Ectodermal cell (in vitro differentiated cells): ENCODE measurements around the gene GMDS.

Experiments used
- H3K27ac ChIP-seq: 2 replicates; pipeline ENCODE4 v1.7.0; 2013; ENCODE audit warnings: mild to moderate bottlenecking, low read depth, low read length; ENCODE audit not compliant: insufficient read depth, poor library complexity, severe bottlenecking
- H3K27me3 ChIP-seq: 2 replicates; pipeline ENCODE4 v1.7.0; 2013; ENCODE audit warnings: mild to moderate bottlenecking, low read length; ENCODE audit not compliant: insufficient read depth, control insufficient read depth, poor library complexity, severe bottlenecking
- H3K36me3 ChIP-seq: one replicate; pipeline ENCODE4 v1.7.0; 2013; ENCODE audit warnings: low read length; ENCODE audit not compliant: control insufficient read depth, insufficient read depth
- H3K4me1 ChIP-seq: one replicate; pipeline ENCODE4 v1.7.0; 2013; ENCODE audit warnings: low read length; ENCODE audit not compliant: control insufficient read depth, insufficient read depth
- H3K4me3 ChIP-seq: 2 replicates; pipeline ENCODE4 v1.7.0; 2013; ENCODE audit warnings: low read depth, low read length, control low read depth; ENCODE audit not compliant: insufficient read depth
- H3K9me3 ChIP-seq: 2 replicates; pipeline ENCODE4 v1.7.0; 2013; ENCODE audit warnings: mild to moderate bottlenecking, low read length, moderate library complexity; ENCODE audit not compliant: control insufficient read depth
- WGBS, 2 experiments: methylation state at CpG; one replicate each; pipeline ENCODE4 v1.1.7; 2013; ENCODE audit warnings: missing lambda C conversion rate in 2 of 2; 5-methylcytosine and 5-hydroxymethylcytosine counted together

Gene GMDS

DNA sequence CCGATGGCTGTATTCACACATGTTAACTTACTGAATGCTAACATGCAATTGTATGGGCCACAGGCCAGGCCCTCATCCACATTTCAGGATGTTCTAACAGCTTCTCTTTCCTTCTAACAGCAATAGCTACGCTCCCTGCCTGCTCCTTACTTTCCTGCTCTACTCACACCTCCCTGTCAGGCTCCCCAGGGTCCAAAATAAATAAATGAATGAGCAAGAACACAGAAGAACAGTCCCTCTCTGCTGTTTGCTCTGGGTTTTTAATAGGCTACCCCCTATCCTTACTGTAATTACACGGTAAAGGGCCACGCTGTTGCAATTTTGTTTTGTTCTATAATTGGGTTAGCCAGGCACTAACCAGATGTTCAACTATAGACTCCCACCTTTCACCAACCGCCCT is 135.6 kb downstream of the GMDS start:
- Histone ChIP-seq H3K27me3 (no peaks in the 10 kb centered on the region), H3K4me1 (no peaks in the 10 kb centered on the region), H3K36me3 (no peaks in the 10 kb centered on the region), H3K27ac (no peak overlapping the region), H3K4me3 (no peak overlapping the region), H3K9me3 (no peaks in the 10 kb centered on the region)
- 89 to 96% methylated on average over 5 of the region's 5 CpGs for WGBS, 2 experiments

DNA sequence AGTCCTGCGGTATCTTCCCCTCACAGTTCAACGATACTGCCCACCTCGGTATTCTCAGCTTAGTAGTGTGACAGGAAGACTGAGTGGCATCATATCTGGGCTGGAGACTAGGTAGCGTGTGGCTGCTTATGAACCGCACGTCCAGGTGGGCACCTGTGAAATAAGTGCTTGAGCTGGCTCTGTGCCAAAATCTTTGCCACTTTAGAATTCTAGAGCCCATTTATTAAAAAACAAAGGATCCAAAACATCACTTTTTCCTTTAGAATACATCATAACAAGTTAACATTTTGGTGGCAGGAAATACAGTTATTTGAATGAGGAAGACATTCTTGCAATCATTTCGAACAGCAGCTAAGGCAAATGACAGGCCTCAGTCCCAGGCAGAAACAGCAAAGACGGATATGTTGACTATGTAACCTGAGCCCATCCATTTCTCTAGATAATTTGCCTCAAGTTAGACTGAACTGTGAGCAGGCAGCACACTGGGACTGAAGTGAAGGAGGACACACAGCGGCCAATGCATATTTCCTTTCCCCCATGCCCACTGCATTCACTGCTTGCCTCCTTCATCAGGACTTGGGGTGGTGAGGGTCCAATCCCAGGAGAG is 136.6 kb downstream of the GMDS start:
- H3K9me3 ChIP-seq, result no peaks in the 10 kb centered on the region
- no peaks in the 10 kb centered on the region for H3K4me1 ChIP-seq
- H3K36me3 ChIP-seq, result no peaks in the 10 kb centered on the region
- 91 to 94% methylated on average over 9 of the region's 9 CpGs for WGBS, 2 experiments
- no peak overlapping the region for H3K27ac ChIP-seq
- no peak overlapping the region for H3K4me3 ChIP-seq
- H3K27me3 ChIP-seq, result no peaks in the 10 kb centered on the region

DNA sequence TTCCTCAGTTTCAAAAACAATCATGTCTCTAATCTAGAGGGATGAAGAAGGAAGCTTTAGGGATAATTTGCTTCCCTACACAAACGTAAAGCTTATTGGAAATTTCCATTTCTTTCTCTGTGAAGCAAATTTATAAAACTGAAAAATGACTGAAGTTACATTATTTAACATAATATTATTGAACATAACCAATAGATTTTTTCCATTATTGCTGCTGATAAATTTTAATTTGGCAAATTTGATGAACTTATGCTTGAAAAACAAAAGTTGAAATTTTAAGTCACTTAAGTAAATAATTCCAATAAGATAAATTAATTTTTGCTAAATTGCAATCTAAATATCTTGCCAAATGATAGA is 140.9 kb downstream of the GMDS start:
- Histone ChIP-seq H3K9me3 (no peaks in the 10 kb centered on the region), H3K4me3 (no peak overlapping the region), H3K36me3 (no peaks in the 10 kb centered on the region), H3K27me3 (no peaks in the 10 kb centered on the region), H3K27ac (no peak overlapping the region), H3K4me1 (no peaks in the 10 kb centered on the region)
- 83 to 100% methylated on average over 1 of the region's 1 CpG for WGBS, 2 experiments

DNA sequence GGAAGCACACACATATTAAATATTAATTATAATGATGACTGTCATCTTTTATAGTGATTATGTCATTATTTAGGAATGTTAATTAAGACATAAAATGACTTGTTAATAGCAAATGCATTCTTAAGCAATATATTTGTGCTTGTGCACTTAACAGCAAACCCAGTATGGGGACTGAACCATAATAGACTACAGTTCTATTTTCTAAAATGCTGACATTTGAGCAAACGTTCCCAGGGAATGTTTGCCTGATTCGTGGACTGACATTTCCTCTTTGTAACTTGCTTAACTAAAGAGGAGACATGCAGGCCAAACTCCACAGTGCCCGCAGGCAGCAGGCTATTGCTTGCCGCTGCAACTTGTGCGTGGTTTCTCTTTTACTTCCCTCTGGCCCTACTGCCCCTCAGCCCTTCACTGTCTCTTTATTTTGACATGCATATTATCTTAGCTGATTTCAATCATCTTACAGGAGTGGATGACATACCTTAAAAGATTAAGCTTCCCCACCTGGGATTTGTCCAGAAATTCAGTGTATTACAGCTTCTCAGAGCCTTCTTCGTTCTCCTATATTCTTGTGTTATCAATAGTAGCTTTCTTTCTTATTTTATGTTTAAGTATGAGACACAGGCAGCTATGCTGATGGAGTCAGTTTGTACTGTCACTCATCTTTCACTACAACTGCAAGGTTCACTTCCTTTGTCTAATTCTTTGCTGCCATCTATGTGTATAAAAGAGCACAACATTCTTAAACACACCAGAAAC is 141.5 kb downstream of the GMDS start:
- Histone ChIP-seq H3K4me3 (no peak overlapping the region), H3K27ac (no peak overlapping the region)
- WGBS, 2 experiments, result 78 to 84% methylated on average over 5 to 6 of the region's 6 CpGs

DNA sequence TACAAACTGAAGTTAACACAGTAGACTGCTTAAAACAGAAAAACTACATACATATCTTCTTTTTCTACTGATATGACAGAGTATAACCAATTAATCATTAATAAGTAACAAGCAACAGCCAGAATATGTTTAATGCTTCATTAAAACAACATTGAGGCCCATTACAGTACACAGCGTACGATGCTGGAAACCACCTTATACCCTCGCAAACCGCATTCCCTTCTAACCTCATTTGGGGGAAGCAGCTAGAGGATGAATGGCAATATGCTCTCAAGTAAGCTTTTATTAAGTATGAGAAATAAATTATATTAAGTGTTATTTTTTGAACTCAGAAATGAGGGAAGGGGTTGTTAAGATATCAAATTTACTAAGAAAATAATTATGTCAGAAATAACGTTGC is 142.4 kb downstream of the GMDS start:
- H3K9me3 ChIP-seq, result no peaks in the 10 kb centered on the region
- no peak overlapping the region for H3K4me3 ChIP-seq
- H3K27ac ChIP-seq, result no peak overlapping the region
- H3K36me3 ChIP-seq, result no peaks in the 10 kb centered on the region
- H3K27me3 ChIP-seq, result no peaks in the 10 kb centered on the region
- 92 to 95% methylated on average over 5 of the region's 5 CpGs for WGBS, 2 experiments
- H3K4me1 ChIP-seq, result no peaks in the 10 kb centered on the region

More for the DNA sequence above, 141.5 kb downstream of the GMDS start:
- H3K4me1 ChIP-seq, result no peaks in the 10 kb centered on the region
- H3K27me3 ChIP-seq, result no peaks in the 10 kb centered on the region
- no peaks in the 10 kb centered on the region for H3K9me3 ChIP-seq
- no peaks in the 10 kb centered on the region for H3K36me3 ChIP-seq

DNA sequence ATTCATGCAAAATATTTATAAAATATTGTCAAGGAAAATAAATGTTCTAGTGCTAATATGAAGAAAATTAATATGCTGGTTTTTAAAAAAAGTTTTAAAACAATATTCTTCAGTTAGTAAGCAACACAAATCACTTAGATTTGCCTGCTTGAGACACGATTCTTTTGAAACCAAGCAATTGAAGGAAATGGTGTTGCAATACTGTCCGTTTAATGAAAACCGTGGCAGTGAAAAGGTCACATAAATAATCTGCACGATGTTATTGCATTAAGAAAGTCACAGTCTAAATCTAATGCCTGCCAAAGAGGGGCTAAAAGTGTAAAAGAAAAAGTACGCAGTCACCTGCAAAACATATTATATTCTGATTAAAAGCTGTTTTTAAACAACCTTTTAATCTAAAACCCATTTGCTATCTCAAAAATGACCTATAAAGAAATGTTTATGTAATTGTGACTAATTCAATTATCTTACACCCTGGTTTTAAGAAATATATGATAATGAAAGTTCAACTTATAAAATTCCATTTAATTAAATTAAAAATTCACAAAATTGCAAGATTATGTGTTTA is 143.0 kb downstream of the GMDS start:
- Histone ChIP-seq H3K9me3 (no peaks in the 10 kb centered on the region), H3K27ac (no peak overlapping the region), H3K4me3 (no peak overlapping the region), H3K27me3 (no peaks in the 10 kb centered on the region), H3K36me3 (no peaks in the 10 kb centered on the region), H3K4me1 (no peaks in the 10 kb centered on the region)
- 94 to 96% methylated on average over 4 of the region's 5 CpGs for WGBS, 2 experiments

DNA sequence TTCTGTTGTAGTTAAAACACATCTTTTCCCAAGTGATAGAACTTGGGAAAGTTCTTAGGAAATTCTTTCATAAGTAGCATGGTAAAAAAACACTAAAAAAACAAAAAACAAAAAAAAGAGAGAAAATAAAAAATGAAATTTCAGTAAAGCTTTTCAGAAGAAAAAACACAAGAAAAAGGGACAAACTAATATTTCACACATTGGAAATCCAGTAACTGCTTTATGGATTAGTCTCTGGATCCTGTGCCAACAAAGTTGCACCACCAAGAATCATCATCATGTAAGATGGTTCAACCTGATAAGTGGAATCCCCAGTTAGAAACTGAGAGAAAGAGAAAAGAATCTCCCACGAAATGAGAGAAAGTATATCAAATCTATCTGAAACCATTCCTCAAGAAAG is 144.2 kb downstream of the GMDS start:
- no peak overlapping the region for H3K4me3 ChIP-seq
- H3K4me1 ChIP-seq, result no peaks in the 10 kb centered on the region
- H3K27ac ChIP-seq, result no peak overlapping the region
- no CpG with 5 or more reads among the region's 1 CpG for WGBS, 2 experiments
- no peaks in the 10 kb centered on the region for H3K9me3 ChIP-seq
- no peaks in the 10 kb centered on the region for H3K27me3 ChIP-seq
- no peaks in the 10 kb centered on the region for H3K36me3 ChIP-seq

DNA sequence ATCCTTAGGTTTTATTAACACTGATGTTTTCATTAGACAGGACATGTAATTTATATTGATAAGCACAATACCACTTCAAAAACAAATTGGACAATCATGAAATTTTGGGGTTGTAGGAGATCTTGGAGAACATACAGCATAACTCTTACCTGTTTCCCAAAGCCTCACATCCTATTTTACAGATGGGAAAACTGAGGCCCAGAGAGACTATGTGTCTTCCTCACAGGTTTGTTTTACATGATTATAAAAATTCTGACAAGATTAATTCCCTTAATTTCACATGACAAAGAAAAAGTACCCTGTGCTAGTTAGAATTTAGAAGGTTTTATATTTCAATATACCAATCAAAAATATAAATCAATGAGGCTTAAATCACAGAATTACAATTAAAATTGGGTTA is 145.5 kb downstream of the GMDS start:
- Histone ChIP-seq H3K27me3 (no peaks in the 10 kb centered on the region), H3K27ac (no peak overlapping the region), H3K9me3 (no peaks in the 10 kb centered on the region), H3K36me3 (no peaks in the 10 kb centered on the region), H3K4me3 (no peak overlapping the region), H3K4me1 (no peaks in the 10 kb centered on the region)

DNA sequence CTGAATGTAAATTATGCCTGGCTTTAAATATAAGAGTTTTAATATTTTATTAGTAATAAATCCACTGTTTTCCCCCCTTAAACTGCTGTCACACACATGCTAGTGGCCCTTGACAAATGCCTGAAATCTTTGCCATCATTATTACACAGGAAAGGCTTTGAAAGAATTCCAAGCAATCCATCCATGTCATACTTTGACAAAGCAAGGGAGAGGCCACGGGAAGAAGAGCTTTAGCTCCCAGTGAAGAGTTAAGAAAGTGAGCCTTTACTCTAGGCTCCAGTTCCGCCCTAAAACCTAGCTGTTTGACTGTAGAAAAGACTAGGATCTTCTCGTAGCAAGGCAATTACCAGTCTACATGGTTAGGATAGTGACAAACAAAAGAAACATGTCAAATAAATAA is 147.9 kb downstream of the GMDS start:
- Histone ChIP-seq H3K36me3 (no peaks in the 10 kb centered on the region), H3K9me3 (no peaks in the 10 kb centered on the region), H3K27me3 (no peaks in the 10 kb centered on the region), H3K27ac (no peak overlapping the region), H3K4me1 (no peaks in the 10 kb centered on the region), H3K4me3 (no peak overlapping the region)
- 55 to 66% methylated on average over 2 to 3 of the region's 3 CpGs for WGBS, 2 experiments

DNA sequence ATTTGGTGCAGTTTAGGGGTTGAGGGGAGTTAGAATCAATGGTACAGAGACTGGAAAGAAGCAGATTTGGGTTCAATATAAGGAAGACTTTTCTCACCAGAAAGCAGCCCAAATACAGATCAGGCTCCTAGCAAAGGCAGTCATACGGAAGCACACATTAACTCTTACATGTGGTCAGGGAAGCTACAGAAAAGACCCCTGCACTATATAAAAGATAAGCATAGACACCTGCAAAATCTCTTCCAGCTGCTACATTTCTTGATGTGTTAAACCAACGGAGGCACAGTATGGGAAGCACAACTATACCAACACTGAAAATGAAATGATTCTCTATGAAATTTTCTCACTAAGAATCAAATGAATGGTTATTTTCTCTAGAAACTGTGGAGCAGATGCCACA is 150.8 kb downstream of the GMDS start:
- Histone ChIP-seq H3K9me3 (no peaks in the 10 kb centered on the region), H3K27me3 (no peaks in the 10 kb centered on the region), H3K36me3 (no peaks in the 10 kb centered on the region), H3K4me3 (no peak overlapping the region), H3K4me1 (no peaks in the 10 kb centered on the region), H3K27ac (no peak overlapping the region)
- WGBS, 2 experiments, result 87 to 94% methylated on average over 2 of the region's 2 CpGs
